SK-N-SH (cell line): Measurements from ENCODE around the gene TYW1. TPM values are rescaled to one million over a fixed set of nuclear protein-coding genes. Genes with fewer than 3 reads are reported as not detected.
"Not testable (repeated sequence)": the region's sequence is repeated elsewhere in the genome, so short reads cannot be mapped to it uniquely, and the experiment has no call there.

Source experiments
- CTCF ChIA-PET: fragments of 300-600, 350-600 bp; formaldehyde crosslinking; extraction: SDS; loops from one replicate; lab custom pipeline; 2021; lab: Yijun Ruan, JAX
- POLR2A ChIA-PET: fragments of 350-600 bp; sonication (Branson Sonifier 250); formaldehyde crosslinking; extraction: SDS; loops from one replicate; lab custom pipeline; 2020; ENCODE audit warnings: antibody characterized with exemption, inconsistent platforms; lab: Yijun Ruan, JAX
- DNase-seq: peaks from one replicate; pipeline ENCODE4 v3.0.0; 2012
- H2AFZ ChIP-seq: fragments of 200-600 bp; sonication (generic); 2 replicates; pipeline ENCODE4 v1.8.1; 2016; ENCODE audit warnings: antibody characterized with exemption, mild to moderate bottlenecking, low read depth
- H3F3A ChIP-seq: fragments of 200-600 bp; sonication (generic); replicated peaks from 2 replicates; pipeline ENCODE3; 2016; ENCODE audit warnings: antibody characterized with exemption, mild to moderate bottlenecking; ENCODE audit not compliant: insufficient read depth
- H3K27ac ChIP-seq, 2 experiments: fragments of 200-500 bp in 1 of 2; fragments of 200-600 bp in 1 of 2; sonication (Bioruptor generic) in 1 of 2; sonication (generic), shearing (Covaris generic) in 1 of 2; 2 replicates each; pipeline versions ENCODE4 v1.5.1 to v1.6.1; 2014 to 2016; ENCODE audit warnings: low read depth in 2 of 2, inconsistent platforms in 1 of 2, low read length in 1 of 2, mild to moderate bottlenecking in 1 of 2, mixed read lengths in 1 of 2
- H3K27me3 ChIP-seq: fragments of 200-600 bp; sonication (generic), shearing (Covaris generic); 2 replicates; pipeline ENCODE4 v1.6.1; 2016; ENCODE audit warnings: mixed run types; ENCODE audit not compliant: insufficient read depth
- H3K36me3 ChIP-seq, 2 experiments: fragments of 200-500 bp in 1 of 2; fragments of 200-600 bp in 1 of 2; sonication (Bioruptor generic) in 1 of 2; sonication (generic) in 1 of 2; replicated peaks in 1 of 2; 2 replicates each; pipeline versions ENCODE3 to v1.5.1; 2014 to 2016; ENCODE audit warnings: low read length in 1 of 2, mild to moderate bottlenecking in 1 of 2; ENCODE audit not compliant: insufficient read depth in 2 of 2, control insufficient read depth in 1 of 2
- H3K4me1 ChIP-seq, 2 experiments: fragments of 200-500 bp in 1 of 2; fragments of 200-600 bp in 1 of 2; sonication (Bioruptor generic) in 1 of 2; sonication (generic), shearing (Covaris generic) in 1 of 2; 2 replicates each; pipeline versions ENCODE4 v1.5.1 to v1.6.1; 2014 to 2016; ENCODE audit warnings: low read depth in 1 of 2, low read length in 1 of 2, mixed run types in 1 of 2; ENCODE audit not compliant: insufficient read depth in 2 of 2, control insufficient read depth in 1 of 2
- H3K4me2 ChIP-seq: fragments of 200-600 bp; sonication (generic), shearing (Covaris generic); 2 replicates; pipeline ENCODE4 v1.6.1; 2017; ENCODE audit warnings: mixed run types
- H3K4me3 ChIP-seq, 2 experiments: fragments of 200-500 bp in 1 of 2; fragments of 200-600 bp in 1 of 2; sonication (Bioruptor generic) in 1 of 2; sonication (generic), shearing (Covaris generic) in 1 of 2; 2 replicates each; pipeline versions ENCODE4 v1.5.1 to v1.8.1; 2014 to 2016; ENCODE audit warnings: low read depth in 2 of 2, inconsistent platforms in 1 of 2, low read length in 1 of 2, mild to moderate bottlenecking in 1 of 2, mixed read lengths in 1 of 2, moderate library complexity in 1 of 2
- H3K79me2 ChIP-seq: fragments of 200-600 bp; sonication (generic); 2 replicates; pipeline ENCODE4 v1.8.1; 2017; ENCODE audit warnings: mild to moderate bottlenecking; ENCODE audit not compliant: insufficient read depth
- H3K9ac ChIP-seq: fragments of 200-600 bp; sonication (generic); 2 replicates; pipeline ENCODE4 v1.6.1; 2017; ENCODE audit warnings: mixed run types
- H3K9me2 ChIP-seq: fragments of 200-600 bp; sonication (generic); 2 replicates; pipeline ENCODE4 v1.6.1; 2017; ENCODE audit warnings: mixed run types
- H3K9me3 ChIP-seq: fragments of 200-600 bp; sonication (generic); 2 replicates; pipeline ENCODE4 v1.6.1; 2017; ENCODE audit warnings: mixed run types, mild to moderate bottlenecking, moderate library complexity
- H4K20me1 ChIP-seq: fragments of 200-600 bp; sonication (generic); 2 replicates; pipeline ENCODE4 v1.6.1; 2017; ENCODE audit warnings: mild to moderate bottlenecking, mixed run types; ENCODE audit not compliant: insufficient read depth
- PBX3 ChIP-seq: IDR thresholded peaks from 2 replicates; pipeline ENCODE4; 2012
- WGBS: methylation state at CpG from one replicate; pipeline ENCODE4 v1.1.6; 2017; ENCODE audit warnings: low lambda C conversion rate; 5-methylcytosine and 5-hydroxymethylcytosine counted together
- polyA plus RNA-seq, 3 experiments: library from polyadenylated mRNA; depleted of rRNA; stranded (reverse); fragments of >200 nt; gene quantifications; 2 replicates each; pipeline ENCODE4 v1.2.3, GENCODE V29; 2012

Gene TYW1
- polyA plus RNA-seq, 1 of the 3 experiments (the other 2 are of a cell fraction): 15.0 TPM

GRCh38 chr7:67062802-67063201, 66.2 kb downstream of the TYW1 start:
- H3K9ac ChIP-seq, H3K27ac ChIP-seq, H3K4me2 ChIP-seq, H3K9me2 ChIP-seq, H3K4me1 ChIP-seq, H4K20me1 ChIP-seq, DNase-seq, H3K79me2 ChIP-seq, H3K4me3 ChIP-seq, CTCF ChIA-PET, POLR2A ChIA-PET, H3K27me3 ChIP-seq, H3F3A ChIP-seq, H3K9me3 ChIP-seq, H2AFZ ChIP-seq: not testable (repeated sequence)
- peaks cover 3 to 45% of the 10 kb centered on the region in 2 experiments for H3K36me3 ChIP-seq
- WGBS: 62% methylated on average over 1 of the region's 1 CpG
- peak; percentile 6; the same call in 1 of the 2 replicates for TF ChIP-seq PBX3

- POLR2A ChIA-PET, H3K27ac ChIP-seq, CTCF ChIA-PET, H3K4me3 ChIP-seq, H4K20me1 ChIP-seq, H3K4me2 ChIP-seq, DNase-seq, H3K4me1 ChIP-seq, H3K9me2 ChIP-seq, H3K9ac ChIP-seq, H3K27me3 ChIP-seq, H3K79me2 ChIP-seq, H2AFZ ChIP-seq, H3K9me3 ChIP-seq, H3F3A ChIP-seq: not testable (repeated sequence)
- peaks cover 9 to 51% of the 10 kb centered on the region in 2 experiments for H3K36me3 ChIP-seq
- 93% methylated on average over 9 of the region's 9 CpGs for WGBS
Observed at GRCh38 chr7:67066950-67067622, 70.5 kb downstream of the TYW1 start.

GRCh38 chr7:67076120-67076519, 79.5 kb downstream of the TYW1 start:
- DNase-seq, H2AFZ ChIP-seq, CTCF ChIA-PET, H3K4me2 ChIP-seq, H3K27me3 ChIP-seq, POLR2A ChIA-PET, H3K4me1 ChIP-seq, H3K9ac ChIP-seq, H3K79me2 ChIP-seq, H4K20me1 ChIP-seq, H3K9me2 ChIP-seq, H3F3A ChIP-seq, H3K27ac ChIP-seq, H3K4me3 ChIP-seq: not testable (repeated sequence)
- Histone ChIP-seq H3K9me3 (peaks cover 14% of the 10 kb centered on the region; the same call in 1 of the 2 replicates), H3K36me3 (peaks cover 3 to 65% of the 10 kb centered on the region in 2 experiments)
- 93% methylated on average over 2 of the region's 2 CpGs for WGBS

GRCh38 chr7:67082880-67083279, 86.2 kb downstream of the TYW1 start:
- H3K9me2 ChIP-seq, H3F3A ChIP-seq, H2AFZ ChIP-seq, CTCF ChIA-PET, H3K4me3 ChIP-seq, H3K4me2 ChIP-seq, DNase-seq, H3K27me3 ChIP-seq, H4K20me1 ChIP-seq, H3K9ac ChIP-seq, POLR2A ChIA-PET, H3K4me1 ChIP-seq, H3K27ac ChIP-seq: not testable (repeated sequence)
- Histone ChIP-seq H3K36me3 (peaks cover 3 to 54% of the 10 kb centered on the region in 2 experiments), H3K9me3 (peaks cover 10% of the 10 kb centered on the region; the same call in 1 of the 2 replicates), H3K79me2 (0 out of 2 replicates have a peak, but pooled peaks cover 11% of the 10 kb centered on the region)
- 98% methylated on average over 4 of the region's 4 CpGs for WGBS

- H3K4me1 ChIP-seq, H3K79me2 ChIP-seq, H3K27me3 ChIP-seq, H3K27ac ChIP-seq, POLR2A ChIA-PET, H3F3A ChIP-seq, H3K9ac ChIP-seq, H3K4me2 ChIP-seq, H2AFZ ChIP-seq, CTCF ChIA-PET, DNase-seq, H4K20me1 ChIP-seq, H3K9me2 ChIP-seq, H3K9me3 ChIP-seq, H3K4me3 ChIP-seq: not testable (repeated sequence)
- H3K36me3 ChIP-seq: peaks cover 3 to 23% of the 10 kb centered on the region in 2 experiments
- 93% methylated on average over 10 of the region's 10 CpGs for WGBS
Observed at GRCh38 chr7:67089261-67089660, 92.6 kb downstream of the TYW1 start.

GRCh38 chr7:67091053-67091452, 94.4 kb downstream of the TYW1 start:
- POLR2A ChIA-PET, H3K9me3 ChIP-seq, H3K9ac ChIP-seq, H3K27ac ChIP-seq, H3K4me1 ChIP-seq, H3K4me2 ChIP-seq, H3K4me3 ChIP-seq, DNase-seq, H4K20me1 ChIP-seq, H3K27me3 ChIP-seq, H2AFZ ChIP-seq, H3K9me2 ChIP-seq, H3F3A ChIP-seq, H3K79me2 ChIP-seq, CTCF ChIA-PET: not testable (repeated sequence)
- H3K36me3 ChIP-seq: peaks cover 0 to 12% of the 10 kb centered on the region in 2 experiments
- WGBS: 92% methylated on average over 2 of the region's 2 CpGs
